Neutrophil (primary cell): ENCODE data around the gene SKIC8.

Source experiments
- H3K27ac ChIP-seq: fragments of 200-600 bp; sonication (generic); 2 replicates; pipeline ENCODE4 v1.5.1; 2016; ENCODE audit warnings: mild to moderate bottlenecking, moderate library complexity
- H3K27me3 ChIP-seq: fragments of 200-600 bp; sonication (generic); 2 replicates; pipeline ENCODE4 v1.6.0; 2016; ENCODE audit warnings: mild to moderate bottlenecking
- H3K36me3 ChIP-seq: fragments of 200-600 bp; sonication (generic); 2 replicates; pipeline ENCODE4 v1.5.1; 2017
- H3K4me1 ChIP-seq, 2 experiments: fragments of 200-600 bp in 1 of 2; sonication (generic) in 1 of 2; 1 replicate in 1 of 2; 2 replicates in 1 of 2; pipeline versions ENCODE4 v1.5.1 to v1.6.1; 2013 to 2016; ENCODE audit warnings: low read depth in 1 of 2, low read length in 1 of 2, mild to moderate bottlenecking in 1 of 2, moderate library complexity in 1 of 2; ENCODE audit not compliant: control insufficient read depth in 1 of 2, insufficient read depth in 1 of 2
- H3K4me3 ChIP-seq, 2 experiments: fragments of 200-600 bp in 1 of 2; sonication (generic) in 1 of 2; 1 replicate in 1 of 2; 2 replicates in 1 of 2; pipeline ENCODE4 v1.5.1; 2013 to 2016; ENCODE audit warnings: low read depth in 1 of 2, low read length in 1 of 2, mild to moderate bottlenecking in 1 of 2, moderate library complexity in 1 of 2
- H3K9me3 ChIP-seq: fragments of 200-600 bp; sonication (generic); 2 replicates; pipeline ENCODE4 v1.5.1; 2016
- TF ChIP-seq, protein P1 (sequence below): fragments of 200-600 bp; sonication (generic); IDR thresholded peaks from 2 replicates; pipeline ENCODE4 v1.5.1; 2016; ENCODE audit warnings: antibody characterized with exemption

SKIC8 gene

DNA sequence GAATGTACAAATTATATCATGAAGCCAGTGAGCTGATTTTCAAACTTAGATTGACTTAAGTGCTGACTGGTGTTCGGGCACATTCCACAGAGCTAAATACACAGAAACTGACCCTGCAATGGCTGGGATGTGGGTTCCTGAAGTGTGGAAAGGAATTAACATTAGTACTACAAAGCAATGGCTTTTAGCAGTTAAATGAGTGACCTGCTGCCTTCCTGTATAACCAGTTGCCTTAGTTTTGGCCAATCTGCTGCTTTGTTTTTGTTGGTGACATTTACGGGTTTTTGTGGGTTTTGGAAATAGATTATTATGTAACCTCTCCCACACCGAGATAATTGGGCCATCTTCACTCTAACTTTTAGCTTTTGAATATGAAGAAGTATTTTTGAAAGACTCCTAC is 2.4 kb upstream of the SKIC8 start:
- no peaks in the 10 kb centered on the region for H3K9me3 ChIP-seq
- peaks cover 36 to 46% of the 10 kb centered on the region in 2 experiments for H3K4me1 ChIP-seq
- TF ChIP-seq, protein P1, sequence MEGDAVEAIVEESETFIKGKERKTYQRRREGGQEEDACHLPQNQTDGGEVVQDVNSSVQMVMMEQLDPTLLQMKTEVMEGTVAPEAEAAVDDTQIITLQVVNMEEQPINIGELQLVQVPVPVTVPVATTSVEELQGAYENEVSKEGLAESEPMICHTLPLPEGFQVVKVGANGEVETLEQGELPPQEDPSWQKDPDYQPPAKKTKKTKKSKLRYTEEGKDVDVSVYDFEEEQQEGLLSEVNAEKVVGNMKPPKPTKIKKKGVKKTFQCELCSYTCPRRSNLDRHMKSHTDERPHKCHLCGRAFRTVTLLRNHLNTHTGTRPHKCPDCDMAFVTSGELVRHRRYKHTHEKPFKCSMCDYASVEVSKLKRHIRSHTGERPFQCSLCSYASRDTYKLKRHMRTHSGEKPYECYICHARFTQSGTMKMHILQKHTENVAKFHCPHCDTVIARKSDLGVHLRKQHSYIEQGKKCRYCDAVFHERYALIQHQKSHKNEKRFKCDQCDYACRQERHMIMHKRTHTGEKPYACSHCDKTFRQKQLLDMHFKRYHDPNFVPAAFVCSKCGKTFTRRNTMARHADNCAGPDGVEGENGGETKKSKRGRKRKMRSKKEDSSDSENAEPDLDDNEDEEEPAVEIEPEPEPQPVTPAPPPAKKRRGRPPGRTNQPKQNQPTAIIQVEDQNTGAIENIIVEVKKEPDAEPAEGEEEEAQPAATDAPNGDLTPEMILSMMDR = no peak
- H3K36me3 ChIP-seq = no peaks in the 10 kb centered on the region
- no peaks in the 10 kb centered on the region for H3K27me3 ChIP-seq
- H3K27ac ChIP-seq = peak overlapping the region; percentile 78
- no peak overlapping the region for H3K4me3 ChIP-seq

DNA sequence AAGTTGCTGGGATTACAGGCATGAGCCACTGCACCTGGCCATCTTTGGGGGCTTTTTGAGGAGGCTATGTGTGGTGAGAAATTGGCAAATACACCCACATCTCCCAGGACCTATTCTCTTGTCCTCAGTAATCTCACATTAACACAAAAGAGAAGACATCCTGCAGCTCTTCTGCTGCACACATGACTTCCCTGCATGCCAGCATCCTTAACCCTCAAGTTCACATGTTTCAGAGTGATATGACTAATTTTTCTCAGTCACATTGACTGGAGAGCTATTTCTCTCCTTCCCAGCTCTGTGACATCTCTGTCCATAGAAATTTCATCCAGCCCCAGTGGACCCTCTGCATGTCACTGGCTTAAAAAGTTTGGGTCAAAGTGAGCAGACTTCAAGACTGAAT is 1.9 kb upstream of the SKIC8 start:
- Histone ChIP-seq H3K4me3 (no peak overlapping the region), H3K4me1 (peaks cover 36 to 46% of the 10 kb centered on the region in 2 experiments), H3K9me3 (no peaks in the 10 kb centered on the region), H3K27me3 (no peaks in the 10 kb centered on the region), H3K36me3 (no peaks in the 10 kb centered on the region), H3K27ac (peak overlapping the region; percentile 78)
- TF ChIP-seq, protein P1 = no peak

DNA sequence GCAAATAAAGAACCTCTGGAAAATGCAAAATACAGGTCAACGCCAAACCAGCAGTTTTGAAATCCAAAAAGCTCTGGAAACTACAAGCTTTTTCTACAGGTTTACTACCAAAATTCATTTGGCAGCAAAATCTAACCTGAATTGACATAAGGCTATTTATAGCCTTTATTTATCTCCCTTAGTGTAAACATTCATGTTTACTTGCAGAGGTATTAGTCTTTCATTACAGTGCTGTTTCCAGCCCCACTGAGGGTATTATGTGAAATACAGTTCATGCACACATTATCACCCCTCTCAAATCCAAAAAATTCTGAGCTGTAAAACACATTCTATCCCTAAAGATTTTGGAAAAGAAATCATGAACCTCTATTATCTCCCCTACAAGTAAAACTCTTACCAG is 7.2 kb downstream of the SKIC8 start:
- no peaks in the 10 kb centered on the region for H3K9me3 ChIP-seq
- peaks cover 37% of the 10 kb centered on the region for H3K36me3 ChIP-seq
- H3K4me3 ChIP-seq = no peak overlapping the region
- H3K27me3 ChIP-seq = no peaks in the 10 kb centered on the region
- H3K27ac ChIP-seq = no peak overlapping the region
- H3K4me1 ChIP-seq = no peaks in the 10 kb centered on the region
- TF ChIP-seq, protein P1 = no peak

DNA sequence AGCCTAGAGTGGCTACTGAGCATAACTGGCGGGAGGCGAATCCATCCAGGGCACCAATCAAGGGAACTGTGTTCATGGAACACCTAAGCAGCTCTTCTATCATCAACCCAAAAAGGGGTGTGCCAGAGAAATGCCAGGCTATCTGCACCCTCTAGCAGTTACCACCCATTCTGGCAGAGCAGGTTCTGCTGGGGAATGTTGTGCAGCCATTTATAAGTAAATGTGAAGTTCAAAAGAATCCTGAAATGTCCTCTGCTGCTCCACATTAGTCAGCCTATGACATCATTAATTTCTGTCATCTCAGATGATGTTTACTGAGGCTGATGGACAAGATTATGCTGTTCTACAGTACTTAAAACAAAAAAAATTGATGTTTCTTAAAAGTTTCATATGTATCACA is 7.7 kb downstream of the SKIC8 start:
- TF ChIP-seq, protein P1 = no peak
- Histone ChIP-seq H3K9me3 (no peaks in the 10 kb centered on the region), H3K4me3 (no peak overlapping the region), H3K4me1 (no peaks in the 10 kb centered on the region), H3K36me3 (peaks cover 43% of the 10 kb centered on the region), H3K27me3 (no peaks in the 10 kb centered on the region), H3K27ac (no peak overlapping the region)

DNA sequence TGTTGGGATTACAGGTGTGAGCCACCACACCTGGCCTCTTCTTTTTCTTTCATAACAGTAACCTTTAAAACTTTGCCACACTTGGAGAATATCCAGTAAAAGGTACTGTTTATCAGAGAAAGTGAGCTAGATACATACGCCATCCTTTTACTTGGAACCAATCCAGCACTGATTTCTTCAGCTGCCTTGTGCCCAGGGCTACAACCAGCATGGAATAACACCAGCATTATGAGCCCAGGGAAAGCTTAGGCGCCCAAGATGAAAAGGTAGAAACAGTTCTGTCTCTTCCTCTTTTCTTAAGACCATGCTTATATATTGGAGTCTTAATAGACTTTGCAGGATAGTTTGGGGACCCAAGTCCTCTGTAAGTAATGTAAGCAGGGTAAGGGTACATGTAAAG is 8.4 kb downstream of the SKIC8 start:
- H3K27ac ChIP-seq = no peak overlapping the region
- TF ChIP-seq, protein P1 = no peak
- H3K27me3 ChIP-seq = no peaks in the 10 kb centered on the region
- H3K4me1 ChIP-seq = no peaks in the 10 kb centered on the region
- peaks cover 45% of the 10 kb centered on the region for H3K36me3 ChIP-seq
- no peak overlapping the region for H3K4me3 ChIP-seq
- no peaks in the 10 kb centered on the region for H3K9me3 ChIP-seq

DNA sequence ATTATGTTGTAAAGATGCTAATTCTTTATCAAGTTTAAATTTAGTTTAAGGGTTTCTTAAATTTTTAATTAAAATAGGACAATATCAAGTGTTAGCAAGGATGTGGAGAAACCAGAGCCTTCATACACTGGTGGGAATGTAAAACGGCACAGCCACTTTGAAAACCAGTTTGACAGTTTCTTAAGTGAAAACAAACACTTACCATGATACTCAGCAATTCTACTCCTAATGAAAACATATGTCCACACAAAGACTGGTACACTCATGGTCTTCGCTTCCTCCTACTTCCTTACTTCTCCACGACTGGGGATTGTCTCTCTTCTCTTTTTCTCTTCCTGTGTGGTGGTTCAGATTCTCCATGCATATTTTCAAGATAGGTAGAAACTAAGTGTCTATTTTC is 9.2 kb downstream of the SKIC8 start:
- no peak overlapping the region for H3K27ac ChIP-seq
- H3K9me3 ChIP-seq = no peaks in the 10 kb centered on the region
- no peaks in the 10 kb centered on the region for H3K27me3 ChIP-seq
- peaks cover 48% of the 10 kb centered on the region for H3K36me3 ChIP-seq
- no peaks in the 10 kb centered on the region for H3K4me1 ChIP-seq
- no peak overlapping the region for H3K4me3 ChIP-seq
- TF ChIP-seq, protein P1 = no peak
